ENCODE data around the gene SELPLG. TPM values are rescaled to one million over a fixed set of nuclear protein-coding genes. Genes with fewer than 3 reads are reported as not detected.
"Not testable (repeated sequence)": the region's sequence is repeated elsewhere in the genome, so short reads cannot be mapped to it uniquely, and the experiment has no call there.

Gene SELPLG
- total RNA-seq, 2 donors from 2014 or later: 0.66 to 2.3 TPM

- DNase-seq: peak in 1 of 4 donors; percentile 44
- intact Hi-C loops (cut with DNase I): no loop called here
- Histone ChIP-seq H3K36me3 (replicated peaks in 1 of 2; ENCODE audit: insufficient read depth in 1 of 2, low read depth in 2 of 2) (no peaks in the 10 kb centered on the region), H3K9me3 (no peaks in the 10 kb centered on the region), H3K27ac (peak overlapping the region in 1 of 4 donors; percentile 39), H3K4me1 (no peaks in the 10 kb centered on the region), H3K4me3 (no peak overlapping the region), H3K27me3 (no peaks in the 10 kb centered on the region)
- 40 to 56% methylated on average over 15 of the region's 15 CpGs for WGBS, 2 donors
- TF ChIP-seq POLR2A (IDR thresholded peaks at IDR 0.05): no peak
- TF ChIP-seq CTCF (IDR thresholded peaks at IDR 0.05): no peak
- ATAC-seq: no peak
Measured at GRCh38 chr12:108635201-108635996, 1.7 kb upstream of the SELPLG start.

- intact Hi-C loops (cut with DNase I): no loop called here
- H3K36me3 ChIP-seq (replicated peaks in 1 of 2; ENCODE audit: insufficient read depth in 1 of 2, low read depth in 2 of 2): no peaks in the 10 kb centered on the region
- no peak overlapping the region for H3K4me3 ChIP-seq
- DNase-seq (peak in 1 of 4 donors; percentile 26), ATAC-seq (no peak)
- TF ChIP-seq POLR2A (IDR thresholded peaks at IDR 0.05): no peak
- TF ChIP-seq CTCF (IDR thresholded peaks at IDR 0.05): no peak
- peak overlapping the region in 1 of 4 donors; percentile 40 for H3K27ac ChIP-seq
- H3K27me3 ChIP-seq: no peaks in the 10 kb centered on the region
- no peaks in the 10 kb centered on the region for H3K9me3 ChIP-seq
- 47 to 48% methylated on average over 3 to 4 of the region's 4 CpGs for WGBS, 2 donors
- H3K4me1 ChIP-seq: no peaks in the 10 kb centered on the region
Measured at GRCh38 chr12:108634341-108634751, 652 bp upstream of the SELPLG start.

GRCh38 chr12:108633081-108633533 is 587 bp downstream of the SELPLG start:
- DNase-seq (no peak), ATAC-seq (no peak)
- WGBS, 2 donors: 77 to 89% methylated on average over 7 of the region's 7 CpGs
- TF ChIP-seq CTCF (IDR thresholded peaks at IDR 0.05) (no peak), POLR2A (IDR thresholded peaks at IDR 0.05) (no peak)
- no peak overlapping the region for H3K4me3 ChIP-seq
- no peaks in the 10 kb centered on the region for H3K4me1 ChIP-seq
- no peaks in the 10 kb centered on the region for H3K27me3 ChIP-seq
- intact Hi-C loops (cut with DNase I): no loop called here
- H3K36me3 ChIP-seq (replicated peaks in 1 of 2; ENCODE audit: insufficient read depth in 1 of 2, low read depth in 2 of 2): no peaks in the 10 kb centered on the region
- no peaks in the 10 kb centered on the region for H3K9me3 ChIP-seq
- H3K27ac ChIP-seq: peak overlapping the region in 1 of 4 donors; percentile 61

GRCh38 chr12:108631261-108631660 is 2.4 kb downstream of the SELPLG start:
- H3K27ac ChIP-seq; ATAC-seq; intact Hi-C loops (cut with DNase I); H3K27me3 ChIP-seq; DNase-seq; H3K36me3 ChIP-seq (replicated peaks in 1 of 2; ENCODE audit: insufficient read depth in 1 of 2, low read depth in 2 of 2); H3K4me1 ChIP-seq; H3K9me3 ChIP-seq; H3K4me3 ChIP-seq: not testable (repeated sequence)
- WGBS, 2 donors: 71 to 86% methylated on average over 4 of the region's 4 CpGs

GRCh38 chr12:108630481-108631207 is 3.0 kb downstream of the SELPLG start:
- H3K36me3 ChIP-seq (replicated peaks in 1 of 2; ENCODE audit: insufficient read depth in 1 of 2, low read depth in 2 of 2): no peaks in the 10 kb centered on the region
- TF ChIP-seq POLR2A (IDR thresholded peaks at IDR 0.05): no peak
- no peaks in the 10 kb centered on the region for H3K9me3 ChIP-seq
- H3K4me1 ChIP-seq: no peaks in the 10 kb centered on the region
- no peak overlapping the region for H3K27ac ChIP-seq
- intact Hi-C loops (cut with DNase I): no loop called here
- no peak overlapping the region for H3K4me3 ChIP-seq
- no peaks in the 10 kb centered on the region for H3K27me3 ChIP-seq
- DNase-seq: no peak
- no peak for ATAC-seq
- WGBS, 2 donors: 66 to 70% methylated on average over 9 of the region's 9 CpGs
